Measurements from ENCODE around the gene GPA33.

The GPA33 gene

GRCh38 chr1:167126811-167127210 lies 36.6 kb upstream of the GPA33 start:
- no peak for DNase-seq (ENCODE audit: low spot score)
- TF ChIP-seq CTCF (IDR thresholded peaks at IDR 0.05; ENCODE audit: extremely low read depth, missing control alignments) = no peak

GRCh38 chr1:167126317-167126716 lies 36.1 kb upstream of the GPA33 start:
- TF ChIP-seq CTCF (IDR thresholded peaks at IDR 0.05; ENCODE audit: extremely low read depth, missing control alignments) = no peak
- DNase-seq (ENCODE audit: low spot score) = no peak

DNA sequence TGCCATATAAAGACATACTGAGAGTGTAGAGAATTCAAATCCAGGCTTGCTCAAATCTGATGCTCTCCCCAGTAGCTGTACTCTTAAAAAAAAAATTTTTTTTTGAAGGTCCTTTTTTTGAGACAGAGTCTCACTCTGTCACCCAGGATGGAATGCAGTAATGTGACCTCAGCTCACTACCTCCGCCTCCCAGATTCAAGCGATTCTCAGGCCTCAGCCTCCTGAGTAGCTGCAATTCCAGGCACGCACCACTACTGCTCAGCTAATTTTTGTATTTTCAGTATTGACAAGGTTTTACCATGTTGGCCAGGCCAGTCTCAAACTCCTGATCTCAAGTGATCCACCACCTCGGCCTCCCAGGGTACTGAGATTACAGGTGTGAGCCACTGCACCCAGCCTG lies 32.4 kb upstream of the GPA33 start:
- TF ChIP-seq CTCF (IDR thresholded peaks at IDR 0.05; ENCODE audit: extremely low read depth, missing control alignments) = no peak
- no peak for DNase-seq (ENCODE audit: low spot score)

DNA sequence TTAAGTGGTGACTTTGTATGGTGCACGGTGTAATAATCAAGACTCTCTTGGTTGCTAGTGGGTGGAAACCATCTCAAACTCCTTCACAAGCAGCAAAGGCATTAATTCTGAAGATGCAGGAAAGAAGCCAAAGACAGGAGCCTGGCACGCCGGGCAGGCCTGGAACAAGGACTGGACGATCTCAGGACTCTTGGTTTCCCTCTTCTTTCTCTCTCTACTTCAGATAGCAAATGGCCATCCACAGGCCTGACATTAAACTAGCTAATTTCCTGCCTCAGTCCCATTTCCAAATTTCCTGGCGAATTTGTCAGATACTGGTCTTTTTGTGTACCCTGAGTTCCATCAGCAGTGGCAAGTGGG lies 31.9 kb upstream of the GPA33 start:
- DNase-seq (ENCODE audit: low spot score) = no peak
- TF ChIP-seq CTCF (IDR thresholded peaks at IDR 0.05; ENCODE audit: extremely low read depth, missing control alignments) = no peak

GRCh38 chr1:167121375-167122120 lies 31.4 kb upstream of the GPA33 start:
- no peak for DNase-seq (ENCODE audit: low spot score)

DNA sequence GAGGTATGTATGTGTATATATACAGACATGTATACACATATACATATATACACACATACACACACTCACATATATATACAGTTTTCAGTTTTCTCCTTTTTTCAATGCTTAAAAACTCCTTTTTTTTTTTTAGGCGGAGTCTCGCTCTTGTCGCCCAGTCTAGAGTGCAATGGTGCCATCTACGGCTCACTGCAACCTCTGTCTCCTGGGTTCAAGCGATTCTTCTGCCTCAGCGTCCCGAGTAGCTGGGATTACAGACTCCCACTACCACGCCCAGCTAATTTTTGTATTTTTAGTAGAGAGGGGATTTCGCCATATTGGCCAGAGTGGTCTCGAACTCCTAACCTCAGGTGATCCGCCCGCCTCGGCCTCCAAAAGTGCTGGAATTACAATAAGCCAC lies 30.7 kb upstream of the GPA33 start:
- no peak for TF ChIP-seq CTCF (IDR thresholded peaks at IDR 0.05; ENCODE audit: extremely low read depth, missing control alignments)
- DNase-seq (ENCODE audit: low spot score) = no peak

More at GRCh38 chr1:167121375-167122120, 31.4 kb upstream of the GPA33 start:
- no peak for TF ChIP-seq CTCF (IDR thresholded peaks at IDR 0.05; ENCODE audit: extremely low read depth, missing control alignments)

- no peak for TF ChIP-seq CTCF (IDR thresholded peaks at IDR 0.05; ENCODE audit: extremely low read depth, missing control alignments)
- no peak for DNase-seq (ENCODE audit: low spot score)
Observed at GRCh38 chr1:167119696-167120095, 29.5 kb upstream of the GPA33 start.
